Measurements from ENCODE around the gene KRTAP10-3. TPM values are rescaled to one million over a fixed set of nuclear protein-coding genes. Genes with fewer than 3 reads are reported as not detected.

KRTAP10-3 gene
- total RNA-seq, 1 donor from 2014 or later: not detected

DNA sequence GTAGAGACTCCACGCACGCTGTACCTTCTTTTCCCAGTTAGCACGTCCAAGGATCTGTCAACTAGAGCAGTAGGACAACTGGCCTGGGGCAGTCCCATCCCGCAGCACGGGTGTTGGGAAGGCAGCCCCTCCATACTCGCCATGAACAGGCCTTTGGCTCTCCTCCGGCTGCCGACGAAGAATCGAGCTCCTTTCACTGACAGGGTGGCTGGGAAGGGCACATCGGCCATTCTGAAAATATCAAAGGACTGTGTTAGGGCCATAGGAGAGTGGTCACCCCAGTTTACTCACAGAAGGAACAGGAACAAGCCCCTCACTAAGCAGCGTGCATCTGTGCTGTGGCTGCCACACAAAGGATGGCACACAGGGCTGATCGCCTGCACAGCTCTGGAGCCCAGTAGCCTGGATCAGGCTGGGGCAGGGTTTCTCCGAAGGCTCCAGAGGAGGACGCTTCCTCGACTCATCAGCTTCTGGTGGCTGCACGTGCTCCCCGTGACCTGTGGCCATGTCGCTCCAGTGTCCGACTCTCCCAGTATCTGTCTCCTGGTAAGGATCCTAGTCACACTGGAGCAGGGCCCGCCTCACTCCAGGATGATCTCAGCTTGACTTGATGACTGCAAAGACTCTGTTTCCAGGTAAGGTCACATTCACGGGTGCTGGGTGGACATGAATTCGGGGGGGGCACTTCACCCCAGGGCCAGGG is 27.5 kb downstream of the KRTAP10-3 start:
- peak; percentile 57 for DNase-seq (ENCODE audit: low spot score)

DNA sequence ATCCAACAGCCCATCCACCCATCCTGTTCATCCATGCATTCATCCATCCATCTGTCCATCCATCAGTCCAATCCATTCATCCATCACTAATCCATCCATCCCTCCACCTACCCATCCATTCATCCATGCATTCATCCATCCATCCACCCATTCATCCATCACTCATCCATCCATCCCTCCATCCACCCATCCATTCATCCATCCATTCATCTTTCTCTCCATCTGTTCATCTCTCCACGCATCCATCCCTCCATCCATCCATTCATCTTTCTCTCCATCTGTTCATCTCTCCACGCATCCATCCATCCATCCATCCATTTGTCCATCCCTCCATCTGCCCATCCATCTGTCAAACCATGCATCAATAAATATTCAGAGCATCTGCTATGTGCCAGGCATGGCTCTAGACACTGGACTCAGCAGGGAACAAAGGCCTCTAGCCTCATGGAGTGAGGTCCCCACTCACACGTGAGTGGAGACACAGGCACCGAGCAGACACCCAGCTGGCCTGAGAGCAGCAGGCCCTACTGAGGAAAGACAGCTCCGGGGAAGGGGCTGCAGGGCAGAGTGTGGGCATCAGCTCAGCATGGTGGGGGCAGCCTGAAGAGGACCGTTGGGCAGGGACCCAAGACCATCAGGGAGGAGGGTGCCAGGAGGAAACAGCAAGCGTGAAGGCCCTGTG is 28.2 kb downstream of the KRTAP10-3 start:
- DNase-seq (ENCODE audit: low spot score): no peak

DNA sequence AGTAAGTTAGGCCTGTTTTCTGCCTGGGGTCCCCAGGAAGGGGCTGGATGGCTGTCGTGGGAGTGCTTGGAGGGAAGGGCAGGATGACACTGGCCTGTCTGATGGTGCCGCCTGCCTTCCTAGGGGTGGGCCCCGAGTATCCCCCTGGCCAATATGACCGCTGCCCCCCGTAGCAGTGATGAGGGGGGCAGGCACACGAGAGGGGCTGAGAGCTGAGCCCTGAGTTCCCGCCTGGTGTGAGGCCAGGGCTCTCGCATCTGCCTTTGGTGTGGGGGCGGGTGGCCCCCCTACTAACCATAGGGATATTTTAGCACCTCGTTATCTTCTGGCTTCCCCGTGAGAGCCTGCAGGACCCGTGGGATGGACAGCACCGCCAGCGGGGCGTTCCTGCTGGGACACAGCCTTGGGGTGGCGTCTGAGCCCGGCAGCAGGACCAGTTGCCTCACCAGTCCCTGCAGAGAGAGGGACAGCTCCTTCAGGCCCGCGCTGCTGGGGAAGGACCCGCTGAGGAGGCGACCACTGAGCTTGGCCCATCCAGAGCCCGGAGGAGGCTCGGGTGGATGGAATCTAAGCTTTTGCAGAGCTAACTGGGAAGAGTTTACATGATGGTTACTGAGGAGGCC is 29.0 kb downstream of the KRTAP10-3 start:
- peak; percentile 77 for DNase-seq (ENCODE audit: low spot score)

DNA sequence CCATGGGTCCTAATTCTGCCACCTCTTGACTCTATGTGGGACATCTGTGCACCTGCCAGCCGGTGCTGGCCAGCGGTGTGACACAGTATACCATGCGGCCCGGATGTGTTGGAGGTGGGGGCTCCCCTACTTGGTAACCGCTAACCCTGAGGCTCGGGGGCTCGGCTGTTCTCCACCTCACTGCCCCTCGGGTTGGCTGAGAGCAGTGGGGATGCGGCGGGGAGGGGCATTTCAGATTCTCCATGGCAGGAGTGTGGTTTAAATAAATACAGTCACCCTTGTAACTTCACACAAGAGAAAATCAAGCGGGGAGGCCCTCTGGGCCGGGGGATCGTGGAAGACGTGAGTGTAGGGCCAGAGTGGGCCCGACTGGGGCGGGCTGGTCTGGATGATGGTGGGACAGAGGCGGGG is 29.6 kb downstream of the KRTAP10-3 start:
- DNase-seq (ENCODE audit: low spot score): peak; percentile 82

DNA sequence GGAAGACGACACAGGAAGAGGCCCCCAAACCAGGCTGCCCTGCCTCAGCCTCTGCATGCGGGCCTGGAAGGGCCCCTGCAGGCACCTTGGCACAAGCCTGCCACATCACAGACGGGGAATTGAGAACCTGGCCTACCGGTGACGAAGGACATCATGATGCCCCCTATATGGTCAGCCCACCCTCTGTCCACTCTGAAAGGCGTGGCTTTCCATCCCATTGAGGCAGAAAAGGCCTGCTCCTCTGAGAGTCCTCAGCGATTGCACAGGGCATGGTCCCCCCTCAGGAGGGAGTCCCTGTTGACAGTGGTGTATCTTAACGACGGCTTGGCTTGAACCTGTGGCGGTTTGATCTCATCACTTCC is 30.0 kb downstream of the KRTAP10-3 start:
- DNase-seq (ENCODE audit: low spot score): peak; percentile 84

DNA sequence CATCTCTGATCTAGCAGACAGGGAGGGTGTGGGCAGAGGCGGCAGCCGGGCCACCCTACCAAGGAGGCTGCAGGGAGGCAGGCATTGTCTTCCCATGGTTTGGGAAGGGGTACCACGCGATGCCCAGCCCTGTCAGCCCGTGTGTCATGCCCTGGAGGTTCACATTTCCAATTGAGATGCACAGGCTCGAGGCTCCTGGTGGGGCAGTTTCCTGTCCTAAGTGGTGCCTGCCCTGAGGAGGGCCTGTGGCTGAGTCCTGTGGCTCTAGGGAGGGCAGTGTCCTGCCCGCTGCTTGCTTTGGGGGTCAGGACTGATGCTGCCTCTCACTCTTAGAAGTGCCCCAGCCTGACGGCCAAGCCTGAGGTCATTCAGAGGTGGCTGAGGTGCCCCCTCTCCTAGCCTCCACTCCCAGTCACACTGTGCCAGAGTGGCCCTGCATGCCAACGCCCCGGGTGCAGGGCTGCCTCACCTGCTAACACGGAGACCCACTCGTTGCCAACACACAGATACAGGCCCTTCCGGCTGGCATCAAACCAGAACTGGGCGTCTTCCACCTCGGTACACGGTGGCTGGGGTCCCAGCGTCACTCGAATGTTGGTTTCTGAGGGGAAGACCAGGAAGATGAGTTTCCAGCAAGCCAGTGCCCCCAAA is 30.5 kb downstream of the KRTAP10-3 start:
- DNase-seq (ENCODE audit: low spot score): no peak

DNA sequence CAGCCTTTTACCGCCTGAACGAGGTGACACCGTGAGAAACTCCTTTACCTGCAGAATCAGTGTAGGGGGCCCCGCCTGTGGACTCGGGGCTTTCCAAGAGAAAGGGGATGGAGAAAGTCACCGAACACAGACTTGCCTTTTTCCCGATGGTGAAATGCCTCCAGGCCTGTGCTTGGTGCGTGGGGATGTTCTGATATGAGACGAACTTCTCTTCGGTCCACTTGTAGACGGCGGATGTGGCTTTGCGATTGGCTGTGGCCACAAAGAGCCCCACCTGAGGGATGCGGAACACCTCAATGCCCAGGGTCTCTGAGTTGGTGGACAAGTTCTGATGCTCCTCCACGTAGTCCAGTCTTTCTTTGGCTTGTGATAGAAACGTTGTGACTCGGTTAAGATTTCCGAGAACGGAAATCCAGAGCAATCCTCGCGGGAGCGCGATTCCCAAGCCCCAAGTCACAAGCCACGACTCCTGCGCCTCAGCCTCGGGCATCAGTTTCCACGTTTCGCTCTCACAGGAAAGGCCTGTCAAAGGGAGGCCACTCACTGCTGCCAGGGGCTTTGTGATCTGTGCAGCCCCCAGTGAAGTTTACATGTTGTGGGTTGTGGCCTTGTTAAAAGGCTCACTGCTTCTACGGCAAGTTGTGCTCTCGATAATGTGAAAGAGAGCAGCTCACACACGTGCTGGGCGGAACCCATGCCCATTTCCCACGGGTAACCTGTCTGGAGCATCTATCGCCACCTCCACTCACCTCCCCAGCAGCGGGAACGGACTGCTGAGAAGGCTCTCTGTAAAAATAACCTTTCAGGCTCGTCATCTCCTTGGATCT is 31.2 kb downstream of the KRTAP10-3 start:
- DNase-seq (ENCODE audit: low spot score): peak; percentile 49

DNA sequence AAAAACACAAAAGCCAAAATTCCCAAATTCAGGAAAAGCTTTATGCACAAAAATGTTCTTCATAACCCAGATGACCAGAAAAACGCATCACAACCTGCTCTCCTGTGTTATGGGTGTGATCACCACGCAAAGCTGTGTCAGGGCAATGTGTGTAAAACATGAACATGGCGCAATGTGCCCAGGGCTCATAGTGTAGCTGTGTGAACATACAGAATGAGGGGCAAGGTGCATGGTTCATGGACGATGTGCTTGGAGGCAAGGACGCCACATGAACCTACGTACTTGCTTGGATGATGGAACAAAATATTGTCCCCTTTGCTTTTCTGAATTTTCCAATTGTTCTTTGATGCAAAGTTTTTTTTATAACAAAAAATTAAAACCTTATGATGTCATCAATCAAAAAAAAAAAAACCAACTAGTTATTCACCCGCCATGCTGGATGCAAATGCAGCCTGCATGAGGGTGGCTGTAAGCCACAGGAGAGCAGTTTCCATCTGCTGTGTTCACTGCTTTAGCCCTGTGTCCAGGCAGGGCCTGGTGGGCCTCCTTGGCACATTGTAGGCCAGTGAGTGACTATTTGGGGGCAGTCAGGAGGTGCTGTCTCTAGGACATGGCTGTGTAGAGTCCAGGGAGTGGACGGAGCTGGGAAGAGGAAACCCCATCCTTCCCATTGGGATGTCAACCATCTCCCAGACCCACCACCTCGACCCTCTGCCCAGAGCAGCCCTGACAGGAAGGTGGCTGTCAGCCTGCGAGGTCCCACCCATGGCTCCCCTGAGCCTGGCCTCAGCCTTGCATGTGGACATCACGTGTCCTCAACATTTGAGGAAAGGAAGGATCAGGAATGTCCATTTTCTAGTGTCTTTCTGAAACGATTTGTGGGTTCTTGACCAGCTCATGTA is 32.2 kb downstream of the KRTAP10-3 start:
- DNase-seq (ENCODE audit: low spot score): peak; percentile 59

DNA sequence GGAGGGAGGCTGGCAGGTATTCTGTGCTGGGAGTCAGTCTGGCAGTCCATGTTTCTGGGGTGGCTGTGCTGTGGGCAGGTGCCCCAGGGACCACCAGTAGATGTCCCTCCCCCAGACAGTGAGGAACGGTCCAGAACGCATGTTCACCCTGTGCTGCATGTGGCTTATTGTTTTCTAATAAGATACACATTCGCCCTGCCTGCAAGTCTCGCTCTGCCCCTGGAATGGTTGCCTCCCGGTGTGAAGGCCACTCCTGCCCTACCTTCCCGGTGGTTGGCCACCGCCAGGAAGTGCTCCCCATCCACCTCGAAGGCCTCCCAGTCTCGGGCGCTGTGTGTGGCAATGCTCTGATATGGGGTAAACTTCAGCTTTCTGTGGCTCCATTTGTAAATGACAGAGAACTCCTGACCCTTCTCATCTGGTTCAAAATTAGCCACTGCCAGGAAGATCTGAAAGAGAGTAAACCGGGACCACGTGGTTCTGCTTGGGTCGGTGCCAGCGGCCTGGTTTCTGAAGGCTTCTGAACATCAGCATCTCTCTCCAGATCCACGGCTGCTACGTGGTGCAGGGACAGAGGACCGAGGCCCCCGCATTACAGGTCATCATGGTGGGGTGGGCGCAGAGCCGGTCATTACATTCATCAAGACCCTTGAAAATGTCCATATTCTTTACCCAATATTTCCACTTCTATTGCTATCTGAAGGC is 33.1 kb downstream of the KRTAP10-3 start:
- peak; percentile 67 for DNase-seq (ENCODE audit: low spot score)

DNA sequence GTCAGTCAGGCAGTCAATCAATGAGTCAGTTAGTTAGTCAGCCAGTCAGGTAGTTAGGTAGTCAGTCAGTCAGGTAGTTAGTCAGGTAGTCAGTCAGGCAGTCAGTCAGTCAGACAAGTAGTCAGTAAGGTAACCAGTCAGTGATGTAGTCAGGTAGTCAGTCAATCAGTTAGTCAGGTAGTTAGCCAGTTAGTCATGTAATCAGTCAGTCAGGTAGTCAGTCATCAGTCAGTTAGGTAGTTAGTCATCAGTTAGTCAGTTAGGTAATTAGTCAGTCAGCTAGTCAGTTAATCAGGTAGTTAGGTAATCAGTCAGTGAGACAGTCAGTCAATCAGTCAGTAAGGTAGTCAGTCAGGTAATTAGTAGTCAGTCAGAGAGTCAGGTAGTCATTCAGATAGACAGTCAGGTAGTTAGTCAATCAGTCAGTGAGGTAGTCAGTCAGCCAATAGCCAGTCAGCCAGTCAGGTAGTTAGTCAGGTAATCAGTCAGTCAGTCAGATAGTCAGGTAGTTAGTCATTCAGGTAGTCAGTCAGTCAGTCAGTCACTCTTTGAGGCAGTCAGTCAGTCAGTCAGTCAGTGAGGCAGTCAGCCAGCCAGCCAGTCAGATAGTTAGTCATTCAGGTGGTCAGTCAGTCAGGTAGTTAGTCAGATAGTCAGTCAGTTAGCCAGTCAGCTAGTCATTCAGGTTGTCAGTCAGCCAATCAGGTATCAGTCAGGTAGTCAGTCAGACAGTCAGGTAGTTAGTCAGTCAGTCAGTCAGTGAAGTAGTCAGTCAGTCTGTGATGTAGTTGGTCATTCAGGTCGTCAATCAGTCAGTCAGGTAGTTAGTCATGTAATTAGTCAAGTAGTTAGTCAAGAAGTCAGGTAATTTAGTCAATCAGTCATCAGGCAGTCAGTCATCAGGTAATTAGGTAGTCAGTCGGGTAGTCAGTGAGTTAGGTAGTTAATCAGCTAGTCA is 33.9 kb downstream of the KRTAP10-3 start:
- DNase-seq (ENCODE audit: low spot score): peak; percentile 45

DNA sequence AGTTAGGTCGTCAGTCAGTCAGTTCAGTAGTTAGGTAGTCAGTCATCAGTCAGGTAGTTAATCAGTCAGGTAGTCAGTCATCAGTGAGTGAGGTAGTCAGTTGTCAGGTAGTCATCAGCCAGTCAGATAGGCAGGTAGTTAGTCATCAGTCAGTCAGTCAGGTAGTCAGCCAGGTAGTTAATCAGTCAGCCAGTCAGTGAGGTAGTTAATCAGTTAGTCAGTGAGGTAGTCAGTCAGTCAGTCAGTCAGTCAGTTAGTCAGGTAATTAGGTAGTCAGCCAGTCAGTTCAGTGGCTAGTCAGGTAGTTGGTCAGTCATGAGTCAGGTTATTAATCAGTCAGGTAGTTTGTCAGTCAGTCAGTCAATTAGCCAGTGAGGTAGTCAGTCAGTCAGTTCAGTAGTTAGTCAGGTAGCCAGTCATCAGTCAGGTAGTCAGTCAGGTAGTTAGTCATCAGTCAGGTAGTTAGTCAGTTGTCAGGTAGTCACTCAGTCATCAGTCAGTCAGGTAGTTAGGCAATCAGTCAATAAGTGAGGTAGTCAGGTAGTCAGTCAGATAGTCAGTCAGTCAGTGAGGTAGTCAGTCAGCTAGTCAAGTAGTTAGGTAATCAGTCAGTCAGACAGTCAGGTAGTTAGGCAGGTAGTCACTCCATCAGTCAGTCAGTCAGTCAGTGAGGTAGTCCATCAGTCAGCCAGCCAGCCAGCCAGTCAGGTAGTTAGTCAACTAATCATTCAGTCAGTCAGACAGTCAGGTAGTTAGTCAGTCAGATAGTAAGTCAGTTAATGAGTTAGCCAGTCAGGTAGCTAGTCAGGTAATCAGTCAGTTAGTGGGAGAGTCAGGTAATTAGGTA is 34.8 kb downstream of the KRTAP10-3 start:
- DNase-seq (ENCODE audit: low spot score): no peak

DNA sequence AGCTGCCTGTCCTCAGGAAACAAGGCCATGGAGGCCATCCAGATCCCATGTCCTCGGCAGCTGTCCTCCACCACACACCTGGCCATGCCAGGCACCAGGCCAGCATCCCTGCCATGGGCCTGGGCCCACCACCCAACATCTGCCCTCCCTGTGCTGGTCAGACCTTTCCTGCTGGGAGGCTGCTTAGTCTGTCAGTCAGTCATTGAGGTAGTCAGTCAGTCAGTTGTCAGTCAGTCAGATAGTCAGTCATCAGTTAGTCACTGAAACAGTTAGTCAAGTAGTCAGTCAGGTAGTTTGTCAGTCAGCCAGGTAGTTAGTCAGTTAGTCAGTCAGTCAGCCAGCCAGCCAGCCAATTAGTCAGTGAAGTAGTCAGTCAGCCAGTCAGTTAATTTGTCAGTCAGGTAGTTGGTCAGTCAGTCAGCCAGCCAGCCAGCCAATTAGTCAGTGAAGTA is 35.8 kb downstream of the KRTAP10-3 start:
- peak; percentile 33 for DNase-seq (ENCODE audit: low spot score)

DNA sequence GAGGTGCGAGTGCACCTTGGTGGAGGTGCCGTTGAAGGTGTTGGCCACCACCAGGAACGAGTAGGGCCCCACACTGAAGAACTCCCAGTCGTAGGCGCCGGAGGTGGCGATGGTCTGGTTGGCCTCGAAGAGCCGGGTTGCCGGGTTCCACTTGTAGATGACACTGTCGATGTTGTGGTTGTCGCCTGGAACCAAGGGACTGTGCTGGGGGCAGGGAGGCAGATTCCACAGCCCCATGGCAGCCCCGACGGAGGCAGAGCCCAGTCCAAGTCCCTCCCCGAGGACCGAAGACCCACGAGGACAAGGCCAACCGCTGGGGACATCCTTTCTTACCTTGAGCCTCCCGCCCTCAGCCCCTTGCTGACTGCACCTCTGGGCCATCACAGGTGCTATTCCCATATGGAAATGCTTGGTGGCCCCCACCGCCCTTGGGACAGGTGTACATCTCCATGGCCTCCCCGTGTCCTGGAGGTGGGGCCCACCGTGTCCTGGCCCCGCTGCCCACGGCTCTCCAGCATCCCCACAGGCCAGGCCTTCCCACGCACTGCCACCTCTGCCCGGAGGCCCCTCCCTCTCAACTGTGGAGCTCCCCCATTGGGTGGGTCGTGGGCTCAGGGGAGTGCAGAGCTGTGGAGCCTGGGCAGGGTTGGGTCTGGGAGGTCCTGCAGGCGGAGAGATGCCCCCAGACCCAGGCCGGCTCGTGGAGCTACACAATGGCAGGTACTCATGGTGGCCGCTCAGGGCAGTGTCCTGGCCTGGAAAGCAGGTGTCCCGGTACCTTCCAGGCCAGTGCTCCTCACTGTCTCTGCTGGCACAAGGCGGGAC is 36.5 kb downstream of the KRTAP10-3 start:
- DNase-seq (ENCODE audit: low spot score): peak; percentile 64

DNA sequence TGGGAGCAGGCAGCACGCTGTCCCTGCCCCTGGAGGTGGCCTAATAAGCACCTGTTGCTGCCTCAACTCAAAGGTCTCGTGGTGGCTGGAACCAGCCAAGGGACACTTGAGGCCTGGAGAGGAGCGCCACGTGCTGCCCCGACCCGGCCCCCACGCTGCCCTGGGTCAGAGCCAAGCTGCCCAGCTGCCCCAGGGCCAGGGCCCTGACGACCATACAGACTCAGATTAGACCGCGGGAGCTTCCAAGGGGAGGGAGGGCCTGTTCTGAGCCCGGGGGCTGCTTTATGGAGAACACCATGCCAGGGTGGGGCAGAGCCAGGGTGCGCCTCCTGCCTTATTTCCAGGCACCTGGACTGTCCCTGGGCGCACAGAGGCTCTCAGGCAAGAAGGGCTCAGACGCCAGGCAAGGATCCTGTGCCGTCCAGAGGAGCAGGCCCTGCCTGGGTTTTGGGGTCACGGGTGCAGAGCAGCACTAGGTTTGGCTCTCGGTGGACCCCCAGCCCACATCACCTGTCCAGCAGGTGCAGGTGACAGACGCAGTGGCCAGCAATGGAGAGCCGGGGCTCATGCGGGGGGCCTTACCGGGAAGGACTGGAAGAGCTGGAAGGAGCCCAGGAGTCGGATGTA is 37.2 kb downstream of the KRTAP10-3 start:
- peak; percentile 88 for DNase-seq (ENCODE audit: low spot score)
